ENCODE results near the gene WASHC2C.
"Not testable (repeated sequence)": the region's sequence is repeated elsewhere in the genome, so short reads cannot be mapped to it uniquely, and the experiment has no call there.

DNA sequence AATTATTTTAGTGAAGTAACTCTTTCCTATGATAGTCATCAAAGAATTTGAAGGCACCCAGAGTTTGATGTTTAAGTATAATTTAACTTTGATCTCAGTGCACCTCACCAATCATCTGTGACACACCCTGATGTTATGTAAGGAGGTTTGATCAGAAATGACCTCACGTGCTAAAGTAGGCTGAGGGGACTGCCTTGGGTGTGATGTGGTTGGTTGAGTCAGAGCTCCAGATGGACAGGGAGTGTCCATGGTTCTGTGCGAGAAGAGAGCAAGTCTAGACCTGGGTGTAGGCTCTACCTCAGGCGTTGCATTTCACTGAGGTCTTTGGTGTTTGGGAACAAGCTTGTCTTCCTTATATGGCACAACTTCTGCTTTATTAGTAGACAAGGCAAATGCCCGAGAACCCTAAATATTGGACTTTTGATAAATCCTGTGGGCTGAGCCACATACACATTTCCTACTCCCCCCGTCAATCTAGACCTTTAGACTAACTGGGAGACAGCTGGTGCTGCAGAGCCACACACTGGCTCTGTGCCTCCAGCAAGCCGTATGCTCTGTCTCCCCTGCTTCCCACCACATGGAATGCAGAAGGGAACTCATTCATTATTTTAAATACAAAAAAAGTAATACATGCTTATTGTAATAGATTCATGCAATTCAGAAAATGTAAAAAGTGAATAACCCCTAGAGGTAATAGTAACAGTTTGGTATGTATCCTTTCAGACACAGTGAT lies 63.8 kb downstream of the WASHC2C start:
- TF ChIP-seq CTCF (IDR thresholded peaks at IDR 0.05); EZH2 (IDR thresholded peaks at IDR 0.05; ENCODE audit: borderline replicate concordance, insufficient read depth, low read depth, low read length, poor library complexity, severe bottlenecking): not testable (repeated sequence)
